Upper lobe of left lung (tissue), 4 donors: ENCODE measurements around the gene AP2A2.

Experiments used
- EP300 ChIP-seq, 4 donors: sonication (generic); formaldehyde crosslinking; IDR thresholded peaks; one replicate each; pipeline ENCODE4 v1.5.1; 2017; ENCODE audit warnings: antibody characterized with exemption in 4 of 4, control low read depth in 2 of 4
- POLR2A ChIP-seq, 4 donors: fragments of 450-650 bp; IDR thresholded peaks; one replicate each; pipeline ENCODE4 v1.5.1; 2016 to 2017; ENCODE audit warnings: antibody characterized with exemption in 4 of 4, mild to moderate bottlenecking in 2 of 4
- POLR2AphosphoS5 ChIP-seq, 2 donors: sonication (generic); formaldehyde crosslinking; IDR thresholded peaks; one replicate each; pipeline ENCODE4 v1.5.1; 2017; ENCODE audit warnings: antibody characterized with exemption in 2 of 2
- TF ChIP-seq, protein P1 (sequence below), 6 experiments: fragments of 450-650 bp in 4 of 6; fragments of 200-600 bp in 2 of 6; sonication (generic) in 2 of 6; IDR thresholded peaks; one replicate each; pipeline ENCODE4 v1.5.1; 2016 to 2019; ENCODE audit warnings: antibody characterized with exemption in 6 of 6

DNA sequence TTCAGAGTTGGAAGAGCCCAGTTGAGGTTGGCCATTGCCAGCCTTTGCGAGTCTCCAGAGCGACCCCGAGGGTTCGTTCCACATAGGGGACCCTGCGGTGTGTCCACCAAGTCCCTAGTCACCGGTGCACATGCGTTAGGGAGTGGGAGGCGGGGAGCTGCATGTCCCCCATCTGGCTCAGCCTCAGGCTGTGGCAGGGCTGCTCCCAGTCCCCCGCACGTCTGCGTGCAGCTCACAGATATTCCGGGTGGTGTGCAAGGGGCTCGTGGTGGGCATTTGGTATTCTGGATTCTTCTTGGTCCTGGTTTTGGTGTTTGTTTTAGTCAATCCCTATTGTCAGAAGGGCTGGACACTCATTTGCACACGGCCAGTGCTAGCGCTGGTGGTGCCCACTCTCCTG is 62.0 kb downstream of the AP2A2 start:
- TF ChIP-seq, protein P1, sequence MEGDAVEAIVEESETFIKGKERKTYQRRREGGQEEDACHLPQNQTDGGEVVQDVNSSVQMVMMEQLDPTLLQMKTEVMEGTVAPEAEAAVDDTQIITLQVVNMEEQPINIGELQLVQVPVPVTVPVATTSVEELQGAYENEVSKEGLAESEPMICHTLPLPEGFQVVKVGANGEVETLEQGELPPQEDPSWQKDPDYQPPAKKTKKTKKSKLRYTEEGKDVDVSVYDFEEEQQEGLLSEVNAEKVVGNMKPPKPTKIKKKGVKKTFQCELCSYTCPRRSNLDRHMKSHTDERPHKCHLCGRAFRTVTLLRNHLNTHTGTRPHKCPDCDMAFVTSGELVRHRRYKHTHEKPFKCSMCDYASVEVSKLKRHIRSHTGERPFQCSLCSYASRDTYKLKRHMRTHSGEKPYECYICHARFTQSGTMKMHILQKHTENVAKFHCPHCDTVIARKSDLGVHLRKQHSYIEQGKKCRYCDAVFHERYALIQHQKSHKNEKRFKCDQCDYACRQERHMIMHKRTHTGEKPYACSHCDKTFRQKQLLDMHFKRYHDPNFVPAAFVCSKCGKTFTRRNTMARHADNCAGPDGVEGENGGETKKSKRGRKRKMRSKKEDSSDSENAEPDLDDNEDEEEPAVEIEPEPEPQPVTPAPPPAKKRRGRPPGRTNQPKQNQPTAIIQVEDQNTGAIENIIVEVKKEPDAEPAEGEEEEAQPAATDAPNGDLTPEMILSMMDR (IDR thresholded peaks at IDR 0.05), result no peak
- TF ChIP-seq POLR2AphosphoS5 (IDR thresholded peaks at IDR 0.05), result no peak
- no peak for TF ChIP-seq POLR2A (IDR thresholded peaks at IDR 0.05)
- TF ChIP-seq EP300 (IDR thresholded peaks at IDR 0.05), result no peak
